Fibroblast of lung (primary cell): ENCODE results near the gene TSNAX.
"Not testable (repeated sequence)": the region's sequence is repeated elsewhere in the genome, so short reads cannot be mapped to it uniquely, and the experiment has no call there.

Experiments used
- CTCF ChIP-seq, 2 donors: IDR thresholded peaks in 1 of 2; conservative IDR thresholded peaks in 1 of 2; 1 replicate in 1 of 2; 2 replicates in 1 of 2; pipeline ENCODE4 v1.5.1; 2011 to 2012; ENCODE audit warnings: low read length in 2 of 2, control low read depth in 1 of 2, inconsistent platforms in 1 of 2, low read depth in 1 of 2, mild to moderate bottlenecking in 1 of 2
- EZH2 ChIP-seq: IDR thresholded peaks from 2 replicates; pipeline ENCODE4 v1.5.1; 2012; ENCODE audit warnings: low read length, control low read depth, mild to moderate bottlenecking; ENCODE audit errors: missing control alignments

DNA sequence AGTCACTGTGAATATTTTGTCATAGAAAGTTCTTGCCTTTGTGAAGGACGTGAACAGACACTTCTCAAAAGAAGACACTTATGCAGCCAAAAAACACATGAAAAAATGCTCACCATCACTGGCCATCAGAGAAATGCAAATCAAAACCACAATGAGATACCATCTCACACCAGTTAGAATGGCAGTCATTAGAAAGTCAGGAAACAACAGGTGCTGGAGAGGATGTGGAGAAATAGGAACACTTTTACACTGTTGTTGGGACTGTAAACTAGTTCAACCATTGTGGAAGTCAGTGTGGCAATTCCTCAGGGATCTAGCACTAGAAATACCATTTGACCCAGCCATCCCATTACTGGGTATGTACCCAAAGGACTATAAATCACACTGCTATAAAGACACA lies 64.8 kb downstream of the TSNAX start:
- not testable (repeated sequence) for TF ChIP-seq CTCF (conservative IDR thresholded peaks at IDR 0.05 in 1 of 2, IDR thresholded peaks at IDR 0.05 in 1 of 2; ENCODE audit: low read depth in 1 of 2, low read length in 2 of 2); EZH2
